NCI-H2227 (cell line): ENCODE measurements around the gene BRWD1.

ENCODE experiments used
- DNase-seq: peaks from one replicate; lab custom pipeline; 2025; ENCODE audit not compliant: unreplicated experiment; lab: John Stamatoyannopoulos, UW

Gene BRWD1

GRCh38 chr21:39330001-39330400, 16.6 kb upstream of the BRWD1 start:
- DNase-seq = no peak

- no peak for DNase-seq
Measured at GRCh38 chr21:39327727-39328126, 14.3 kb upstream of the BRWD1 start.

GRCh38 chr21:39326607-39327307, 13.3 kb upstream of the BRWD1 start:
- DNase-seq = no peak

- no peak for DNase-seq
Measured at GRCh38 chr21:39325458-39325857, 12.0 kb upstream of the BRWD1 start.

- DNase-seq = no peak
Measured at GRCh38 chr21:39321424-39321823, 8.0 kb upstream of the BRWD1 start.

- DNase-seq = no peak
Measured at GRCh38 chr21:39319814-39320332, 6.4 kb upstream of the BRWD1 start.

- DNase-seq = no peak
Measured at GRCh38 chr21:39319251-39319756, 5.9 kb upstream of the BRWD1 start.

- DNase-seq = no peak
Measured at GRCh38 chr21:39318091-39318959, 4.9 kb upstream of the BRWD1 start.

- DNase-seq = no peak
Measured at GRCh38 chr21:39317134-39318090, 4.0 kb upstream of the BRWD1 start.

- DNase-seq = no peak
Measured at GRCh38 chr21:39316729-39317128, 3.3 kb upstream of the BRWD1 start.

- no peak for DNase-seq
Measured at GRCh38 chr21:39315603-39316445, 2.4 kb upstream of the BRWD1 start.

- peak; percentile 83 for DNase-seq
Measured at GRCh38 chr21:39314143-39315027, 953 bp upstream of the BRWD1 start.

- peak; percentile 62 for DNase-seq
Measured at GRCh38 chr21:39313042-39313570, 326 bp downstream of the BRWD1 start.

GRCh38 chr21:39312112-39313041, 1.1 kb downstream of the BRWD1 start:
- peak; percentile 92 for DNase-seq

GRCh38 chr21:39311164-39311563, 2.3 kb downstream of the BRWD1 start:
- no peak for DNase-seq

- DNase-seq = no peak
Measured at GRCh38 chr21:39307466-39307865, 6.0 kb downstream of the BRWD1 start.

GRCh38 chr21:39300587-39300986, 12.8 kb downstream of the BRWD1 start:
- no peak for DNase-seq

- no peak for DNase-seq
Measured at GRCh38 chr21:39296891-39297290, 16.5 kb downstream of the BRWD1 start.
